ENCODE data around the gene IFNA10.
"Not testable (repeated sequence)": the region's sequence is repeated elsewhere in the genome, so short reads cannot be mapped to it uniquely, and the experiment has no call there.

IFNA10 gene

GRCh38 chr9:21207043-21207442 is at the start of gene IFNA10:
IFNA10 (minus strand) TSS chr9:21207143; CDS start chr9:21207097, 46 bp downstream.
- not testable (repeated sequence) for DNase-seq

GRCh38 chr9:21255538-21256212 is 48.7 kb upstream of the IFNA10 start:
- no peak for DNase-seq

GRCh38 chr9:21252721-21253547 is 46.0 kb upstream of the IFNA10 start:
- DNase-seq = peak; percentile 25

- DNase-seq = no peak
Observed at GRCh38 chr9:21251638-21252037, 44.7 kb upstream of the IFNA10 start.

- no peak for DNase-seq
Observed at GRCh38 chr9:21251190-21251589, 44.2 kb upstream of the IFNA10 start.

GRCh38 chr9:21244836-21245235 is 37.9 kb upstream of the IFNA10 start:
- no peak for DNase-seq

- DNase-seq = no peak
Observed at GRCh38 chr9:21239911-21240310, 33.0 kb upstream of the IFNA10 start, which contains the start of gene IFNA14. IFNA14 (minus strand) TSS chr9:21240005; CDS start chr9:21239935, 70 bp downstream.

GRCh38 chr9:21236360-21236714 is 29.4 kb upstream of the IFNA10 start:
- not testable (repeated sequence) for DNase-seq

GRCh38 chr9:21235468-21236359 is 28.8 kb upstream of the IFNA10 start:
- DNase-seq = peak; percentile 36

GRCh38 chr9:21234153-21234687 is 27.3 kb upstream of the IFNA10 start:
- DNase-seq = no peak

GRCh38 chr9:21233258-21233657 is 26.3 kb upstream of the IFNA10 start:
- DNase-seq = no peak

- no peak for DNase-seq
Observed at GRCh38 chr9:21228122-21228521, 21.2 kb upstream of the IFNA10 start, which contains the start of gene IFNA17. IFNA17 (minus strand) TSS chr9:21228222; CDS start chr9:21228173, 49 bp downstream.

- not testable (repeated sequence) for DNase-seq
Observed at GRCh38 chr9:21217211-21217610, 10.3 kb upstream of the IFNA10 start, which contains the start of gene IFNA16. IFNA16 (minus strand) TSS chr9:21217311; CDS start chr9:21217305, 6 bp downstream.

GRCh38 chr9:21213411-21214326 is 6.7 kb upstream of the IFNA10 start:
- not testable (repeated sequence) for DNase-seq

GRCh38 chr9:21212160-21212559 is 5.2 kb upstream of the IFNA10 start:
- DNase-seq = not testable (repeated sequence)

- DNase-seq = not testable (repeated sequence)
Observed at GRCh38 chr9:21210782-21211181, 3.8 kb upstream of the IFNA10 start.

GRCh38 chr9:21210311-21210710 is 3.4 kb upstream of the IFNA10 start:
- no peak for DNase-seq

- no peak for DNase-seq
Observed at GRCh38 chr9:21205204-21205603, 1.7 kb downstream of the IFNA10 start.

GRCh38 chr9:21202105-21202504 is 4.8 kb downstream of the IFNA10 start, which contains the start of gene IFNA7:
IFNA7 (minus strand) TSS chr9:21202205; CDS start chr9:21202165, 40 bp downstream.
- not testable (repeated sequence) for DNase-seq

- not testable (repeated sequence) for DNase-seq
Observed at GRCh38 chr9:21194867-21195776, 11.8 kb downstream of the IFNA10 start.

Measured in NCI-H1092 treated with DMSO at 0.1 percent for 48 hours (cell line).